SKM-1 (cell line): Measurements from ENCODE around the gene PTGER1.

Experiments used
- DNase-seq: peaks from one replicate; lab custom pipeline; 2025; ENCODE audit not compliant: unreplicated experiment; lab: John Stamatoyannopoulos, UW

The PTGER1 gene

GRCh38 chr19:14503285-14503684, 28.1 kb upstream of the PTGER1 start:
- no peak for DNase-seq

- no peak for DNase-seq
These were observed 27.4 kb upstream of the PTGER1 start for GRCh38 chr19:14502334-14503092.

- no peak for DNase-seq
These were observed 22.2 kb upstream of the PTGER1 start for GRCh38 chr19:14497228-14497921.

- DNase-seq: no peak
These were observed 21.7 kb upstream of the PTGER1 start for GRCh38 chr19:14496834-14497227.

GRCh38 chr19:14496029-14496833, 21.1 kb upstream of the PTGER1 start, which contains the start of gene GIPC1:
TSS of gene GIPC1 (minus strand) at chr19:14496127. CDS start at chr19:14482976, 13,151 bp downstream.
- DNase-seq: peak; percentile 93

- DNase-seq: no peak
These were observed 20.5 kb upstream of the PTGER1 start for GRCh38 chr19:14495672-14496028.

GRCh38 chr19:14494910-14495671, 19.9 kb upstream of the PTGER1 start:
- DNase-seq: no peak

GRCh38 chr19:14494411-14494810, 19.3 kb upstream of the PTGER1 start:
- DNase-seq: no peak

GRCh38 chr19:14492756-14493337, 17.7 kb upstream of the PTGER1 start:
- no peak for DNase-seq

GRCh38 chr19:14487370-14488125, 12.4 kb upstream of the PTGER1 start:
- no peak for DNase-seq

- no peak for DNase-seq
These were observed 7.2 kb upstream of the PTGER1 start for GRCh38 chr19:14482172-14482941.

GRCh38 chr19:14480700-14481079, 5.5 kb upstream of the PTGER1 start:
- no peak for DNase-seq

GRCh38 chr19:14479975-14480699, 5.0 kb upstream of the PTGER1 start:
- DNase-seq: peak; percentile 39

- no peak for DNase-seq
These were observed 4.3 kb upstream of the PTGER1 start for GRCh38 chr19:14479309-14479974.

GRCh38 chr19:14478113-14478545, 3.0 kb upstream of the PTGER1 start:
- no peak for DNase-seq

- DNase-seq: no peak
These were observed 2.4 kb upstream of the PTGER1 start for GRCh38 chr19:14477418-14478112.

- no peak for DNase-seq
These were observed 1.7 kb upstream of the PTGER1 start for GRCh38 chr19:14476673-14477401.
